Upper lobe of left lung (tissue), 4 donors: ENCODE data around the gene KCNJ10.

Experiments used
- POLR2AphosphoS5 ChIP-seq, 2 donors: sonication (generic); formaldehyde crosslinking; IDR thresholded peaks; one replicate each; pipeline ENCODE4 v1.5.1; 2017; ENCODE audit warnings: antibody characterized with exemption in 2 of 2
- TF ChIP-seq, protein P1 (sequence below), 6 experiments: fragments of 450-650 bp in 4 of 6; fragments of 200-600 bp in 2 of 6; sonication (generic) in 2 of 6; IDR thresholded peaks; one replicate each; pipeline ENCODE4 v1.5.1; 2016 to 2019; ENCODE audit warnings: antibody characterized with exemption in 6 of 6

DNA sequence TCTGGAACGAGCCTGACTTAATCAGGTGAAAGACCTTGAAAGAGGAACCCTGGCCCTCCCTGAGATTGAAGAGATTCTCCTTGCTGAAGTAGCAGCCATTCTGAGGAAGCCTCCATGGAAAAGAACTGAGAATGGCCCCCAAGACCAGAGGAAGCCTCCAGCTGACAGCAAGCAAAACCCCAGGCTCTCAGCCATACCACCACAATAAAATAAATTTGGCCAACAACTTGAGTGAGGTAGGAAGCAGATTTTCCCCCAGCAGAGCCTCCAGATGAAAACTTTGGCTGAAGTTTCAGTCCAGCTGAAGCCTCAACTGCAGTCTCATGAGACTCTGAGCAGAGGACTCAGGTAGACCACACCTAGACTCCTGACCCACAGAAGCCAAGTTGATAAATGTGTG, 82.0 kb downstream of the KCNJ10 start:
- TF ChIP-seq, protein P1, sequence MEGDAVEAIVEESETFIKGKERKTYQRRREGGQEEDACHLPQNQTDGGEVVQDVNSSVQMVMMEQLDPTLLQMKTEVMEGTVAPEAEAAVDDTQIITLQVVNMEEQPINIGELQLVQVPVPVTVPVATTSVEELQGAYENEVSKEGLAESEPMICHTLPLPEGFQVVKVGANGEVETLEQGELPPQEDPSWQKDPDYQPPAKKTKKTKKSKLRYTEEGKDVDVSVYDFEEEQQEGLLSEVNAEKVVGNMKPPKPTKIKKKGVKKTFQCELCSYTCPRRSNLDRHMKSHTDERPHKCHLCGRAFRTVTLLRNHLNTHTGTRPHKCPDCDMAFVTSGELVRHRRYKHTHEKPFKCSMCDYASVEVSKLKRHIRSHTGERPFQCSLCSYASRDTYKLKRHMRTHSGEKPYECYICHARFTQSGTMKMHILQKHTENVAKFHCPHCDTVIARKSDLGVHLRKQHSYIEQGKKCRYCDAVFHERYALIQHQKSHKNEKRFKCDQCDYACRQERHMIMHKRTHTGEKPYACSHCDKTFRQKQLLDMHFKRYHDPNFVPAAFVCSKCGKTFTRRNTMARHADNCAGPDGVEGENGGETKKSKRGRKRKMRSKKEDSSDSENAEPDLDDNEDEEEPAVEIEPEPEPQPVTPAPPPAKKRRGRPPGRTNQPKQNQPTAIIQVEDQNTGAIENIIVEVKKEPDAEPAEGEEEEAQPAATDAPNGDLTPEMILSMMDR (IDR thresholded peaks at IDR 0.05) = no peak
- TF ChIP-seq POLR2AphosphoS5 (IDR thresholded peaks at IDR 0.05) = no peak
